GM21529 (cell line): ENCODE results near the gene THUMPD3.
A peak's percentile ranks its signal among the peaks of the same experiment; 100 is the strongest.

ENCODE experiments used
- ATAC-seq: cut with Tn5 transposase; IDR thresholded peaks from one replicate; pipeline ENCODE4 v1.9.1; 2021; ENCODE audit not compliant: unreplicated experiment

THUMPD3 gene

DNA sequence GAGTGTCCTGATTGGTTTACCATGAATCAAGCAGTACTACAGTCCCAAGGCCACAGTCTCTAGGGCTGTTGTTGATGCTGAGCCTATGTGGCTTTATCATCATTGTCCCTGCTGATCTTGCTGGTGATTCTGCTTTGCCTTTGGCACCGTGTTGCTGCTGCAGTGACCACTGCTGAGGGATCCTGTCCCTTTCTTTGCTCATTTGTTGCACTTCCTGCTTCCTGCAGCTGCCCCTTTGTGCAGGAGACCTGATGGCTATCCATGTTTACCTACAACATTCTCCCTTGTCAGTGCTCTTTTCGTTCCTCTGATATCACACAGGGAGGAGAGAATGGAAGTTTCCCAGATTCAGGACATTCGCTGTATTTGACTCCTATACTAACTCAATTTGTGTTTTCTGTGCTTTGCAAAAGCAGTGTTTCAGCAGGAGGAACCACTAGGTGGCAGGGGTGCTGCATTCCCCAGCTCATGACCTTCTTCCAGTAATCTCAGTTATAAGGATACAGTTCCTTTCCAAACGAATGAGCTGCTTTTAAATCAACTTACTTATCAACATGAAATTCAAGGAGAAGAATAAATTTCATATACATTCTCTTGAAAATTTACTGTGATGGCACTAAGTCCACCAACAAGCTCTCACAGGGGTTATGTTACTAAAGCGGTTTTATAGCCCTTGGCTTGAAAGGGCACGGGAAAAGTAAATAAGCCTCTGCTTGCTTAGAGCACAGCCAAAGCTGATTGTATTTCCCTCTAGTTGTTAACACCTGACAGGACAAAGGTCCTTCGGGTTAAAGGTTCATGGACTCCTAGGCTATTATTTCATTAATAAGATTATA is 9.7 kb upstream of the THUMPD3 start:
- ATAC-seq, result no peak

DNA sequence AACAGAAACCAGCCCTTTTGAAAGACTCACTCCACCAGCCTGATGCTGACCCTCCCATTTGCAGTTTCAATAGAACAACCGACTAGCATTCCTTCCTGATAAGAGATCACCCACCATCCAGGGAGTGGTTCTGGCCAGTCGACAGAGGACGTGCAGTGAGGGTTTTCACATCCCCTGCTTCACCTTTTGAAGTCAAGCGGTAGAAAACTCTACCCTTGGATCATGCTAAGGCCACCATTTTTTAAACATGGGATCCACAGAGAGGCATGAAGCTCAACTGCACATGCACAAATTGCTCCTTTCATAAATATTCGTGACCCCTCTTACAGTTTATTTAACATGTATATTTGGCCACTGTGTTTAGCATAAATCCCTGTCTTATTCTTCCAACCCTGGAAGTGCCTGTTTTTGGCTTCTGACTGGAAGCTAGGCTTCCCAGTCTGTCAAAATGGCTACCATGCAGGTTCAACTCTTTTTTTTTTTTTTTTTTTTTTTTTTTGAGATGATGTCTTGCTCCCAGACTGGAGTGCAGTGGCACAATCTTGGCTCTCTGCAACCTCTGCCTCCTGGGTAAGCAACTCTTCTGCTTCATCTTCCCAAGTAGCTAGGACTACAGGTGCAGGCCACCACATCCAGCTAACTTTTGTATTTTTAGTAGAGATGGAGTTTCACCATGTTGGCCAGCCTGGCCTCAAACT is 1.0 kb upstream of the THUMPD3 start:
- no peak for ATAC-seq

DNA sequence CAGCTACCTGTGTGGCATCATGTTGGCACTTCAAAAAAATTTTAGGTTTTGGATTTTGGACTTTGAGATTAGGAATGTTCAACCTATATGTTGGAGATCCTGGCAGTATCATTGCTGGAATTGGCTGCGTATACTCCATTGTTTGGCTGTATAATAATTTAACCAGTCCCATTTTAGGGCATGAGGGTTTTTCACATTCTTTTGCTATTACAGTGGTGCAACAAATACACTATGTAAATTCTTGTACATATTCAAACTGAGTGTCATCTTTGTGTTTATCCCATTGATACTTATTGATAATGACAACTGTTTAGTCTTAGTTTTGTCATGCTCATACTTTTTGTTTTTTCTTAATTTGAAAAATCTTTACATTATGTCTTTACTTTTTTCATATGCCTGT is 6.7 kb downstream of the THUMPD3 start:
- no peak for ATAC-seq

DNA sequence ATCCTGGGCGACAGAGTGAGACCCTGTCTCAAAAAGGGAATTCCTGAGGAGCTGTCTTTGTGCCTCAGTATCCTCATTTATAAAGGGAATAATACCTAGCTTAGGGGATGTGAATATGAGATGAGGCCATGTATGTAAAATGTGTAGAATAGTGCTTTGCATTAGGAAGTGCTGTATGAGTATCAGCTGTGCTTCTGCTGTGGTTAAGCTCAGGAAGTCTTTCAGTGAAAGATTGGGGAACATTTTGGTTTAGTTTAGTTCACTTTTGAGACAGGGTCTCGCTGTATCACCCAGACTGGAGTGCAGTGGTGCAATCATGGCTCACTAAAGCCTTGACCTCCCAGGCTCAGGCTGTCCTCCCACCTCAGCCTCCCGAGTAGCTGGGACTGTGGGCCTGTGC is 10.6 kb downstream of the THUMPD3 start:
- ATAC-seq, result no peak

DNA sequence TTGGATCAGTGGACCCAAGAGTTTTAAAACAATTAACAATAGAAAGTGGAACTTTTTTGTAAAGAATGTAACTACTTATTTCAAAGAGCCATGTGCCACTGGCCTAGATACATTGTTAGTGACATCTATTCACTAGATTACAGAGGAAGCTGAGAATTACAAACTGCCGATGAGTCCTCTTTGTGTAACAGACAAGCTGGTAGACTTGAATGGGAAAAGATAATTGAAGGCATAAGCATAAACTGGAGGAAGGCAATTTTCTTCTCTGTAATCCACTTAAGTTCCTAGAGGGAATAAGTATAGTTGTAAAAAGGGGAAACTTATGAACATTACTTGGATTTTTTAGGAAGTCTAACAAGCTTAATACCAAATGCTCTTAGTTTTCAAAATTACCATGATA is 15.1 kb downstream of the THUMPD3 start:
- ATAC-seq, result no peak

DNA sequence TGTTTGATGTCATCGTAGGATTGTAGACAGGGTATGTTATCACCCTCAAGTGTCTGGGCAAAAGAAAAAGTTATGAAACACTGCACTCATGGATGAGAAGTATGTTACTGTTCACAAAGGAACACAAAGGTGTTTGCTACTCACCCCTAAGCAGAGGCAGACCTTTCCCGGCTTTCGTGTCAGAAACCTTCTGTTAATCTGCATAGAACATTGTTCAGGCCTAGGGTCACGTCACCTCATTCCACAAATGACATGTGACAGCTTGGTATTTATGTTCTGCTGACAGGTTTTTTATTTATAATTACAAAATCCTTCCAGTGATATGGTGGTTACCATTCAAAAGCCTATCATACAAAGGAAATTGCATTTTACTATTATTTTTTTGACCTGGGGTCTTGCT is 16.5 kb downstream of the THUMPD3 start:
- no peak for ATAC-seq

DNA sequence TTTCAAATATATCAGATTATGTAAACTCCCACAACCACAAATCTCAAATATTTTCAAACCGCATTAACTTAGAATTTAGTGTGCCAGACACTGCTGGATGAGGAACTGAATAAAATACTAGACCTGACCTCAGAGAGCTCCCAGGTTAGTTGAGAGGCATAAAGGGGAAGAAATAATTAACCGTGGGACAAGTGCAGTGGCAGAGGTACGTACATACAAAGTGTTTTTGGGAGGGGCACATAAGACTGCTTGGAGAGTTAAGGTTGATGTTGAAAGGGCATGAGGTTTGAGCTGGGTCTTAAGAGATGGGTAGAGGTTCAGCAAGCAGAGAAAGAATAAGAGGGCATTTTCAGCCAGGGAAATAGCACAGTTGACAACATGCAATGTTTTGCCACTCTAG is 17.2 kb downstream of the THUMPD3 start:
- no peak for ATAC-seq

DNA sequence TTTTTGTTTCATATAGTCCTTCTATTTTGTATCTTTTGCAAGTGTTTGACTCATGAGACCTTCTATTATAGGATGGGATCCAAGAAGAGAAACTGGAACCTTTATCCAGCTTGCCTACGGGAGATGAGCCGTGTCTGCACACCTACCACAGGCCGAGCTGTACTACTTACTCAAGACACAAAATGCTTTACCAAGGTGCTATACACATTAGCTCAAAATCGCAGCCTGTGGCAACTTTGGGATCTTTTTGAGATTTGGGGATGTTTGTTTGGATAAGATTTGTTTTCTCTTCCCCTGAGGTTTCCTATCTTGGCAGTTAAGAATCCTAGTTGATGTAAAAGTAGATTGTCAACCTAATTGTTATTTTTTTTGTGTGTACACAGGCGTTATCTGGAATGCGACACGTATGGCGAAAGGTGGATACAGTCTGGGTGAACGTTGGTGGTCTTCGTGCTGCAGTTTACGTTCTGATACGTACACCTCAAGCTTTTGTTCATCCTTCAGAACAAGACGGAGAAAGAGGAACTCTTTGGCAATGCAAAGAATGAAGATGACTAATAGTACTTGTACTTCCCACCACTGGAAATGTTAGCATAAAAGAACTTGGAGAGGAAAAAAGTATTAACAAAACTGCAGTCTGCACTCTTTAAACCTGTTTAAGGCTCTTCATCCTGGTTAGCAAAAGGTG is 21.4 kb downstream of the THUMPD3 start:
- ATAC-seq, result no peak

DNA sequence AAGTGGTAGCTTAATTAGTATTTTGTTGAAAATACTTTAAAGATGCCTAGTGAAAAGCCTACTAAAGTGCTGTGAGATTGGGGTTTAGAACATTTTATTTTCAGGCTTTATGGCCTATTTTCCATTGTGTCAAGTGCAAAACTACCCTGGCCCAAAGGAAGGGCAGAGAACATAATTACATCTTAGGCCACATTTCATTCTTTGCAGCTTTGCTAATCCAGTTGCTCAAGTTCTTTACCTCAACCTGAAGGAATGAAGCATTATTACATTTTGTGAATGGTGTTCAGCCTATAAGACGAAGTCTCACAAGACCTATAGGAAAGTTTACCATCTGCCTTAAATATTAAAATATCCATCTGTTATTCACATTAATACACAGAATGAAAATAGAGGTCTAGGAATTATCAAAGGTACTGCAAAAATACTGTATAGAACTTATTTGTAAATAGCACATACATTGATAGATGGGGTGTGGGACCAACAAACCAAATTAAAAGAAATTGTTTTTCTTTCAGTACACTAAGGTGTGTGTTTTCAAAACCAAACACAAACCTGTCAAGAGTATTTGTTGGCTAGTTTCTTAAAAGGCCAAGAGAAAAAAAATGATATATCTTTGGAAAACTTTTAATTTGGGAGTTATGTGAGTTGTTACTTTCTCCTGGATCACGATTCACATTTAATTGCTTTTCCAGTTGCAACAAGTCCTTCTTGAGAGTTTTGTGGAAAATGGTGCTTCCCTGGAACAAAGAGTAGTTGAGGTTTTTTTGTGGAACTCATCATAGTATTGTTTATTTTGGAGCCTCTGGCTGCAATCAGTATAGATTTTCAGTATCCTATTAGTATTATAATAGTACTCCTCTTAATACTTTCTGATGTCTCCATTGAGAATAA is 22.6 kb downstream of the THUMPD3 start:
- no peak for ATAC-seq

DNA sequence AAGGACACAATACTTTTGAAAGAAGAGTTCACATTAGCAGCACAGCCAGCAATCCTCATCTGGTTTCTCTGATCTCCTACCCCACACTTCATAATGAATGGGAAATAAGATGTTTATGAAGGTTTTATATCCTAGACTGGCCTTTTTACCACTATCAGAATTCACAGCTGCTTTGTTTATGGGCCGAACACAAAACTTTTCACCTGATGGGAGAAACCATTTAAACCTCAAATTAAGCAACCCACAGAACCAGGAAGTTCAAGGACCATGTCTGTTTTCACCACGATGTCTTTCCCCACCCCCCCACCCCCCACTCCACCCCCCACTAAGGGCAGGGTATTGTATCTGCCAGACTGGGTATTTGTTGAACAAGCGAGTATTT is 23.2 kb downstream of the THUMPD3 start:
- ATAC-seq, result no peak

DNA sequence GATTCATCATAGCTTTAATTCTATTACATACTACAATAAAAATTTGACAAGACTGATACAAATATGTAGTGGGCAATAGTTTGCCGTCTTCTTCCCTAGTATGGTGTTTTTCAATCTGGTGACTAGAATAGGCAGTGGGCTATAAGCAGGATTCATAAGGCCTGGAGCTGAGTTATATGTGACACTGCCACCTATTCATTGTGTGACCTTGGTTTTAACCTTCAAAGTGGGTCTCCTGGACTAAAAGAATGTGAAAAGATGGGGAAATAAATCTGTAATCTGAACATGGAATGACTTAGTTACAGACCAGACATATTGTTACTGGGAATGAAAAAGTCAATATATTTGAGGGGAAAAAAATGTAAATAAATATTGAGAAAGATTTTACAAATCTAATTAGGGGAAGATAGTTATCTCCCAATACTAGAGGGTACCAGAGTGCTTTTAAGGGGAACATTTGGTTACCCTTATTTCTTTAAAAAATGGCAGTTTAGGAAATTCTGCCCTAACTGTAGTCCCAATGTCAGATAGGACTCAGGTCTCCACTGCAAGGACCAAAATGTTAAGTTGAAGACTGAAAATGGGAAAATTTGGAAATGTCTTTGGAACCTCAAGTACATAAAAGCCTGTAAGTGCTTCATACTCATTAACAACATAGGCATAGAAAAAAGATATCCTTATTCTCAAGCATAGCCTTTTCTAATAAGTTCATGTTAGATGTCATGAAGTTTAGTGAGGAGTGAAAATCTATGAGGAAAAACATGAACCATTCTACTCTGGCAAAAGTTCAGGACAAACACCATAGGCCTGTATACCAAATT is 23.9 kb downstream of the THUMPD3 start:
- ATAC-seq, result no peak

DNA sequence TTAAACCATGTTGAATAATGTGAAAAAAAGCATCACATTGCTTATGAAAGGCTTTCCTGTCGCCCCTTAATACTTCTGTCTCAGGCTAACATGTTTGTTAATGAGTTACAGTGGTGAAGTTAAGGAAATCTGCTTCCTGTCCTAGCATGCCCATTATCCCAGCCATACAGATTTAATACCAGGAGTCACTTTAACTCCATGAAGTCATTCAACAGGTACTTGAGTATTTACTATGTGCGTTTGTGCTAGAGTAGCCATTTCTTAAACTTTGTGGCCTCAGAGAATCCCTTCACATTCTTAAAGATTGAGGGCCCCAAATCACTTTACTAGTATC is 24.4 kb downstream of the THUMPD3 start:
- ATAC-seq, result no peak

DNA sequence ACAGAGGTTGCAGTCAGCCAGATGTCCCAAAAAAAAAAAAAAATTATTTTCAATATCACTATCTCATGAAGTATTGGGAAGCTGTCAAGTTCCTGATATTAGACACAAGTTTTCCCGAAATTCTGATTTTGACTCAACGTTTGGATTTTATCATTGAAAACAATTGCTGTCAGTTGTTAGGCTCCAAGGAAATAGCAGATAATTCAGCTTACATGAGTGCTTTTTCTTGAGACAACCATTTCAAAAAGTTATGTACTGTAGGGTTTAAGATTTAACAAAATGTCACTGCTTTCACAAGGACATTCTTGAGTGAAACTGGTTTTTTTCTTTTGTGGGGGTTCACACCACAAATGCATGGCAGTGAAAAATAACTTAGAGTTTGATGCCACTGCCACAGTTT is 25.3 kb downstream of the THUMPD3 start:
- ATAC-seq, result no peak

DNA sequence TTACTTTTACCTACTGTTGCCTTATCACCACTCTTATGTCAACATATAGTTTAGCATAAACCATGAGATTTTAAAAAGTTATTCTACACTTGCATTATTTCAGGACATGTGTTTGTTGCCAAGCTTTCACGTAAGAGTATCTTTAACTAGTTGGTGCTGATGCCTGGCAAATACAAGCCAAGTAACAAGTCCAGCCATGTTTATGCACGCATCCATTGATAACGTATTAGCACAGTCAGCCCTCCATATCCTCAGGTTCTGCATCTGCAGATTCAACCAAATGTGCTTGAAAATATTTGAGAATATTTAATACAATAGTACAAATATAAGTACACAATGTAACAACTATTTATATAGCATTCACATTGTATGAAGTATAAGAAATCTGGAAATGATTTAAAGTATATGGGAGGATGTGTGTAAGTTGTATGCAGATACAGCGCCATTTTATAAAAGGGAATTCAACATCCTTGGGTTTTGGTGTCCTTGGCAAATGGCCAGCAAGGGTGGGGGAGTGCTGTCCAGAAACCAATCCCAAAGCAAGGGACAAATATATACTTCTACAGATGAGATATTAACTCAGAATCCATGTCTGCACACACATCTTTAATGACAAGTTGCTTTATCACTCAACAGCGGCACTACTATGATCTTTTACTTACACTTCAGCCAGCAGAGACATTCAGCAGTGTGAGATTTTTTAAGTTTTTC is 25.9 kb downstream of the THUMPD3 start:
- ATAC-seq, result no peak

DNA sequence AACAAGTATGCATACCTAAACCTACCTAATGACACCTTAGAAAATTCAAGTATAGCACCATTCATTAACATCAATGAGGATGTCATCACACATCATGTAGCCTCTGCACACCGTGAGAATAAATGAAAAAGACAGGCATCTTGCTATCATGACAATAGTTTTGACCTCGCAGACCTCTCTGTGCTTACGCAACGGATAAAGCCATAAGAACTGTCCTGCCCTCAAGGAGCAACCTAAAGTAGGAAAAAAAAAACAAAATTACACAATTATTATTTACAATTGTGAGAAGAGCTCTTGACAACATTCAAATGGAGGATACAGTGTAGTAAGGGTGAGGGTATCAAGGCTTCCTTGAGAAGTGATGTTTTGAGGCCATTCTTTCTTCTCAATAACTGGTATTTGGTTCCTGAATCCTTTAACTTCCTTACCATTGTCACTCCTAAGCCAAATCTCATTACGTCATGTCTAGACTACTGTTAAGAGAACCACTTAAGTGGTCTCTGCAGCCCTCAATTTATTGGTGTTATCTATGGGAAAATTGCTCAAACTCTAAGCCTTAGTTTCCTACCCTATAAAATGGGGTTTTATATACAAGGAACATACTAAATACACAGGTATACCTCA is 27.5 kb downstream of the THUMPD3 start:
- ATAC-seq, result no peak

DNA sequence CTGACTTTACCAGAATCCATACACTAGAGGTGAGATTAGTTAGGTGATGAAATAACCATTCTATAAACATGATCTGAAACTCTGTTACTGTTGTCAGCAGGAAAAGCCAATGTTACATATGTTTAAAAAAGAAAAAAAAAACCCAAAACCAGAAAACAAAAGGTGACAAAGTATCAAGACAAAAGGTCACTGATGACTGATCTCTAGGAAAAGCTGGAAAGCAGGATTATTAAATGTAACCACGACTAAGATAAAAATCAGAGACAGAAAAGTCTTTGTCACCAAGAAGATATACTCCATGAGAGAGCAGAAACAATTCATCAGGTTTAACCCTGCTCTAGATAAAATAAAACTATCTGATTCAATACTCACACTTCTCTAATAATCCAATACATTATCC is 29.2 kb downstream of the THUMPD3 start:
- no peak for ATAC-seq

DNA sequence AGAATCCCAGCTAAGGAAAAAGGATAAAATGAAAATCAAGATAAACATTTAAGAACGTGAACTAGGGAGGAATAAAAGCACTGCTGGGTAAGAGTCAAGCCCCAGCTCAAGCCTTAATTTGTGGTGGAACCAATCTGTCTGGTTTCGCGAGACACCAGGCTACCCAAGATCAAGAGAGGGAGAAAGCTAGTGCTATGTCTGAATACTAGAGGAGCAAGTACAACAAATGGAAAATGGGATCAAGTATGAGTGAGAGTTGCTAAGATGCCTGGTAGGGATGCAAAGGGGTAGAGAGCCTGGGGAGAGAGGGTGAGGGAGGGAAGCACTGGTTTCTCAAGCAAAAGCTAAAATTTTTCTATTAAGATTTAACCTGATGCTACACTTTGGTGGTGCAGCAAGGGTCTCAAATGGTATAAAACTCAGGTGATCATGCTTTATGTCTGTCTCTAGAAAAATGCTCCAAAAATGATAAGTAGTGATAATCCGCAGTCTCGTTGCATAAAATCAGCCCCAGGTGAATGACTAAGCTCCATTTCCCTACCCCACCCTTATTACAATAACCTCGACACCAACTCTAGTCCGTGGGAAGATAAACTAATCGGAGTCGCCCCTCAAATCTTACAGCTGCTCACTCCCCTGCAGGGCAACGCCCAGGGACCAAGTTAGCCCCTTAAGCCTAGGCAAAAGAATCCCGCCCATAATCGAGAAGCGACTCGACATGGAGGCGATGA is 32.9 kb downstream of the THUMPD3 start:
- no peak for ATAC-seq

DNA sequence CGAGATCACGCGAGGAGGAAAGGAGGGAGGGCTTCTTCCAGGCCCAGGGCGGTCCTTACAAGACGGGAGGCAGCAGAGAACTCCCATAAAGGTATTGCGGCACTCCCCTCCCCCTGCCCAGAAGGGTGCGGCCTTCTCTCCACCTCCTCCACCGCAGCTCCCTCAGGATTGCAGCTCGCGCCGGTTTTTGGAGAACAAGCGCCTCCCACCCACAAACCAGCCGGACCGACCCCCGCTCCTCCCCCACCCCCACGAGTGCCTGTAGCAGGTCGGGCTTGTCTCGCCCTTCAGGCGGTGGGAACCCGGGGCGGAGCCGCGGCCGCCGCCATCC is 33.4 kb downstream of the THUMPD3 start:
- ATAC-seq, result peak; percentile 35
